HCT116 (cell line): ENCODE measurements around the gene ATP13A5. TPM values are rescaled to one million over a fixed set of nuclear protein-coding genes. Genes with fewer than 3 reads are reported as not detected.

ENCODE experiments used
- ATAC-seq: fragments of 200-7000 bp; cut with Tn5 transposase; 2 replicates; pipeline ENCODE4 v1.9.1; 2020; ENCODE audit warnings: mild to moderate bottlenecking, moderate library complexity
- BruUV-seq: library from RNA; stranded (reverse); fragments of 400-500 nt; replicated peaks from 2 replicates; lab custom pipeline; 2021; lab: Mats Ljungman, UMichigan
- CTCF ChIA-PET: fragments of 300-600 bp; sonication (Branson Sonifier 250); formaldehyde crosslinking; loops from one replicate; lab custom pipeline; 2021; ENCODE audit warnings: antibody characterized with exemption; lab: Charles Lee
- POLR2A ChIA-PET: fragments of 300-600, 350-600 bp; sonication (Branson Sonifier 250); formaldehyde crosslinking; loops from one replicate; lab custom pipeline; 2021; ENCODE audit warnings: antibody characterized with exemption; lab: Charles Lee
- RAD21 ChIA-PET, 2 experiments: fragments of 300-600 bp; sonication (Branson Sonifier 250); formaldehyde crosslinking; loops; one replicate each; lab custom pipeline; 2023; ENCODE audit warnings: low total read pairs in 2 of 2; ENCODE audit not compliant: uncharacterized antibody in 2 of 2, unreplicated experiment in 2 of 2, low non-redundant PET in 1 of 2; lab: Charles Lee
- DNase-seq: peaks from one replicate; pipeline ENCODE4 v3.0.0-alpha.2; 2010; ENCODE audit warnings: low read depth, low spot score
- H2AFZ ChIP-seq: fragments of 200-600 bp; shearing (Covaris generic), sonication (generic); 2 replicates; pipeline ENCODE4 v1.6.1; 2017; ENCODE audit warnings: low read depth, mixed run types, mixed read lengths, antibody characterized with exemption, low read length; ENCODE audit not compliant: poor library complexity, severe bottlenecking
- H3K27ac ChIP-seq: 2 replicates; pipeline ENCODE4 v1.5.1; 2012; ENCODE audit warnings: low read depth, low read length
- H3K27me3 ChIP-seq: fragments of 200-600 bp; sonication (generic); 2 replicates; pipeline ENCODE4 v1.6.1; 2016; ENCODE audit warnings: mixed run types, low read length, mixed read lengths; ENCODE audit not compliant: insufficient read depth
- H3K36me3 ChIP-seq, 2 experiments: fragments of 200-500 bp in 1 of 2; fragments of 200-600 bp in 1 of 2; sonication (Bioruptor generic) in 1 of 2; sonication (generic) in 1 of 2; 2 replicates each; pipeline versions ENCODE4 v1.5.1 to v1.6.1; 2014 to 2016; ENCODE audit warnings: low read length in 2 of 2, inconsistent platforms in 1 of 2, mixed read lengths in 1 of 2, mixed run types in 1 of 2; ENCODE audit not compliant: insufficient read depth in 2 of 2, control insufficient read depth in 1 of 2
- H3K4me1 ChIP-seq, 2 experiments: fragments of 200-600 bp in 1 of 2; sonication (generic) in 1 of 2; 2 replicates each; pipeline versions ENCODE4 v1.5.1 to v1.6.1; 2012 to 2017; ENCODE audit warnings: low read length in 2 of 2, inconsistent platforms in 1 of 2, mild to moderate bottlenecking in 1 of 2, mixed read lengths in 1 of 2, mixed run types in 1 of 2, moderate library complexity in 1 of 2; ENCODE audit not compliant: insufficient read depth in 2 of 2, control insufficient read depth in 1 of 2
- H3K4me2 ChIP-seq: fragments of 200-600 bp; sonication (generic); 2 replicates; pipeline ENCODE4 v1.6.1; 2017; ENCODE audit warnings: mixed run types, low read length, mixed read lengths
- H3K4me3 ChIP-seq, 2 experiments: fragments of 200-600 bp in 1 of 2; sonication (generic) in 1 of 2; replicated peaks in 1 of 2; 2 replicates each; pipeline ENCODE4 v1.5.1; 2011 to 2016; ENCODE audit warnings: low read length in 2 of 2, control low read depth in 1 of 2, low read depth in 1 of 2, mild to moderate bottlenecking in 1 of 2, mixed read lengths in 1 of 2, mixed run types in 1 of 2
- H3K79me2 ChIP-seq: fragments of 200-600 bp; sonication (generic); 2 replicates; pipeline ENCODE4 v1.6.1; 2017; ENCODE audit warnings: mild to moderate bottlenecking, mixed run types, low read length, moderate library complexity, mixed read lengths; ENCODE audit not compliant: insufficient read depth
- H3K9ac ChIP-seq: fragments of 200-600 bp; sonication (generic); 2 replicates; pipeline ENCODE4 v1.6.1; 2016; ENCODE audit warnings: low read length, mixed read lengths
- H3K9me2 ChIP-seq: fragments of 200-600 bp; sonication (generic), shearing (Covaris generic); 2 replicates; pipeline ENCODE4 v1.6.1; 2017; ENCODE audit warnings: mixed run types, mild to moderate bottlenecking, moderate library complexity; ENCODE audit not compliant: insufficient read depth
- H3K9me3 ChIP-seq, 2 experiments: fragments of 200-500 bp in 1 of 2; fragments of 200-600 bp in 1 of 2; sonication (Bioruptor generic) in 1 of 2; sonication (generic) in 1 of 2; 2 replicates each; pipeline ENCODE4 v1.6.1; 2014 to 2017; ENCODE audit warnings: low read length in 2 of 2, mixed read lengths in 2 of 2, inconsistent platforms in 1 of 2, low read depth in 1 of 2, mild to moderate bottlenecking in 1 of 2, mixed run types in 1 of 2, moderate library complexity in 1 of 2; ENCODE audit not compliant: control insufficient read depth in 1 of 2, insufficient read depth in 1 of 2
- H4K20me1 ChIP-seq: fragments of 200-600 bp; sonication (generic), shearing (Covaris generic); 2 replicates; pipeline ENCODE4 v1.6.1; 2017; ENCODE audit warnings: mixed run types, mild to moderate bottlenecking, moderate library complexity; ENCODE audit not compliant: insufficient read depth
- CBX3 ChIP-seq: IDR thresholded peaks from 2 replicates; pipeline ENCODE4 v1.6.1; 2012; ENCODE audit warnings: low read depth
- SRF ChIP-seq: IDR thresholded peaks from 2 replicates; pipeline ENCODE4 v1.6.1; 2012; ENCODE audit warnings: low read depth
- intact Hi-C: fragments of 100-400 bp; cut with micrococcal nuclease; formaldehyde crosslinking; loops from 2 replicates; pipeline ENCODE4 v1.10.0; 2022
- total RNA-seq: library from RNA; stranded (reverse); gene quantifications from one replicate; pipeline ENCODE4 v1.2.1, GENCODE V29; 2021; ENCODE audit not compliant: unreplicated experiment
- TF ChIP-seq, protein P1 (sequence below): IDR thresholded peaks from 2 replicates; pipeline ENCODE4 v1.6.1; 2012
- TF ChIP-seq, protein P2 (sequence below): IDR thresholded peaks from 2 replicates; pipeline ENCODE4 v1.6.1; 2012; ENCODE audit warnings: low read depth
- TF ChIP-seq, protein P3 (sequence below): IDR thresholded peaks from 2 replicates; pipeline ENCODE4 v1.6.1; 2012

Gene ATP13A5
- total RNA-seq, 1 experiment from 2014 or later, result not detected

DNA sequence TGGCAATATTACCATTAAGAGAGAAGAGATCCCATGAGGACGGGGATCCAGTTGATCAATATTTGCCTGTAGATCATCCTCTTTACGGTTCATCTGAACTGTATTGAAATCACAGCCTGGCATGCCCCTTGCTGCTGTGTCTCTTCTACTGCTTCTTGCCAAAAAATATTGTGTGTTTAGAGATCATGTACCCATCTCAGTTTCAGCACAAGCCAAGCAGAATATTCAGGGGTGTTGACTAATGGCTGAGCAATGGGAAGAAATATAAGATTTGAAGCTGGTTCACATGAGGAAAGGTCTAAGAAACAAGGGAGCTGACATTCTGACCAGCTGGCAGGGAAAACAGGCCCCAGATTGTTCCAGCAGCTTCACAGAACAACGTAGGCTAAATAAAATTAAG is 21.3 kb downstream of the ATP13A5 start:
- no peaks in the 10 kb centered on the region for H3K79me2 ChIP-seq
- no peak overlapping the region for H2AFZ ChIP-seq
- no peaks in the 10 kb centered on the region for H3K9me3 ChIP-seq
- H3K4me1 ChIP-seq, result no peaks in the 10 kb centered on the region
- no peak overlapping the region for H3K4me3 ChIP-seq
- intact Hi-C loops, result no loop called here
- RAD21 ChIA-PET, result no interaction called here
- H3K27ac ChIP-seq, result no peak overlapping the region
- no peak for TF ChIP-seq CBX3
- no peak overlapping the region for H3K4me2 ChIP-seq
- H4K20me1 ChIP-seq, result no peaks in the 10 kb centered on the region
- H3K36me3 ChIP-seq, result no peaks in the 10 kb centered on the region
- no peak overlapping the region for H3K9ac ChIP-seq
- CTCF ChIA-PET, result no interaction called here
- H3K9me2 ChIP-seq, result no peaks in the 10 kb centered on the region
- POLR2A ChIA-PET, result no interaction called here
- no TSS peak for BruUV-seq
- H3K27me3 ChIP-seq, result peaks cover 34% of the 10 kb centered on the region; the same call in 1 of the 2 replicates
- DNase-seq (no peak), ATAC-seq (no peak)

DNA sequence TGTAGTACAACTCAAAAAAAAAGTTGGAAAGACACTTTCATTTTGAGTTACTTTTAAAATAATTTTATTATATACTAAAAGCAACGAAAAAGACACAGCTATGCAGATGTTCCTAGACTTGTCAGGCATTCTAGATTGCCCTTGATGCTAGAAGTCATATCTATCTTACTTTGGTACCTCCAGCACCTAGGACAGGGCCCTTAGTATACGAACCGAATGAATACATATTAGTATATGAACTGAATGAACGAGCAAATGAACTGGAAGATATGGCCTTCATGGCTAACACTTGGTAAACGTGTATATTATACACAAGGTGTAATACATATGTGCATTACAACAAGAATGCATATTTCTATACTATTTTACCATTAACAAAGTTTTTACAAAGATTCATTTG is 24.1 kb downstream of the ATP13A5 start:
- intact Hi-C loops, result no loop called here
- Histone ChIP-seq H3K9me3 (no peaks in the 10 kb centered on the region), H3K36me3 (no peaks in the 10 kb centered on the region), H3K9me2 (no peaks in the 10 kb centered on the region), H2AFZ (no peak overlapping the region), H3K4me3 (no peak overlapping the region), H3K27ac (no peak overlapping the region), H3K27me3 (peaks cover 29% of the 10 kb centered on the region), H3K4me1 (no peaks in the 10 kb centered on the region), H4K20me1 (no peaks in the 10 kb centered on the region), H3K9ac (no peak overlapping the region), H3K79me2 (no peaks in the 10 kb centered on the region), H3K4me2 (no peak overlapping the region)
- ChIA-PET POLR2A (no interaction called here), CTCF (no interaction called here), RAD21 (no interaction called here)
- ATAC-seq, result no peak
- BruUV-seq, result no TSS peak
- TF ChIP-seq, protein P1, sequence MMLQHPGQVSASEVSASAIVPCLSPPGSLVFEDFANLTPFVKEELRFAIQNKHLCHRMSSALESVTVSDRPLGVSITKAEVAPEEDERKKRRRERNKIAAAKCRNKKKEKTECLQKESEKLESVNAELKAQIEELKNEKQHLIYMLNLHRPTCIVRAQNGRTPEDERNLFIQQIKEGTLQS, result no peak
- TF ChIP-seq SRF, result no peak
- TF ChIP-seq, protein P2, sequence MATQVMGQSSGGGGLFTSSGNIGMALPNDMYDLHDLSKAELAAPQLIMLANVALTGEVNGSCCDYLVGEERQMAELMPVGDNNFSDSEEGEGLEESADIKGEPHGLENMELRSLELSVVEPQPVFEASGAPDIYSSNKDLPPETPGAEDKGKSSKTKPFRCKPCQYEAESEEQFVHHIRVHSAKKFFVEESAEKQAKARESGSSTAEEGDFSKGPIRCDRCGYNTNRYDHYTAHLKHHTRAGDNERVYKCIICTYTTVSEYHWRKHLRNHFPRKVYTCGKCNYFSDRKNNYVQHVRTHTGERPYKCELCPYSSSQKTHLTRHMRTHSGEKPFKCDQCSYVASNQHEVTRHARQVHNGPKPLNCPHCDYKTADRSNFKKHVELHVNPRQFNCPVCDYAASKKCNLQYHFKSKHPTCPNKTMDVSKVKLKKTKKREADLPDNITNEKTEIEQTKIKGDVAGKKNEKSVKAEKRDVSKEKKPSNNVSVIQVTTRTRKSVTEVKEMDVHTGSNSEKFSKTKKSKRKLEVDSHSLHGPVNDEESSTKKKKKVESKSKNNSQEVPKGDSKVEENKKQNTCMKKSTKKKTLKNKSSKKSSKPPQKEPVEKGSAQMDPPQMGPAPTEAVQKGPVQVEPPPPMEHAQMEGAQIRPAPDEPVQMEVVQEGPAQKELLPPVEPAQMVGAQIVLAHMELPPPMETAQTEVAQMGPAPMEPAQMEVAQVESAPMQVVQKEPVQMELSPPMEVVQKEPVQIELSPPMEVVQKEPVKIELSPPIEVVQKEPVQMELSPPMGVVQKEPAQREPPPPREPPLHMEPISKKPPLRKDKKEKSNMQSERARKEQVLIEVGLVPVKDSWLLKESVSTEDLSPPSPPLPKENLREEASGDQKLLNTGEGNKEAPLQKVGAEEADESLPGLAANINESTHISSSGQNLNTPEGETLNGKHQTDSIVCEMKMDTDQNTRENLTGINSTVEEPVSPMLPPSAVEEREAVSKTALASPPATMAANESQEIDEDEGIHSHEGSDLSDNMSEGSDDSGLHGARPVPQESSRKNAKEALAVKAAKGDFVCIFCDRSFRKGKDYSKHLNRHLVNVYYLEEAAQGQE, result no peak; the same call in 1 of the 2 replicates
- TF ChIP-seq, protein P3, sequence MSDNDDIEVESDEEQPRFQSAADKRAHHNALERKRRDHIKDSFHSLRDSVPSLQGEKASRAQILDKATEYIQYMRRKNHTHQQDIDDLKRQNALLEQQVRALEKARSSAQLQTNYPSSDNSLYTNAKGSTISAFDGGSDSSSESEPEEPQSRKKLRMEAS, result no peak
- no peak for DNase-seq
